IMR-90 (cell line): ENCODE data around the gene RASSF5. TPM values are rescaled to one million over a fixed set of nuclear protein-coding genes. Genes with fewer than 3 reads are reported as not detected.

ENCODE experiments used
- ATAC-seq: fragments of 200-7000 bp; cut with Tn5 transposase; 2 replicates; pipeline ENCODE4 v1.9.1; 2020; ENCODE audit warnings: low read depth, mild to moderate bottlenecking, moderate library complexity
- BruUV-seq: library from RNA; stranded (reverse); fragments of 400-500 nt; replicated peaks from 2 replicates; lab custom pipeline; 2021; lab: Mats Ljungman, UMichigan
- CTCF ChIA-PET: fragments of 300-600 bp; formaldehyde crosslinking; extraction: SDS; loops from one replicate; lab custom pipeline; 2021; ENCODE audit warnings: antibody characterized with exemption; lab: Yijun Ruan, JAX
- POLR2A ChIA-PET: fragments of 300-600 bp; sonication (Branson Sonifier 250); formaldehyde crosslinking; loops from one replicate; lab custom pipeline; 2022; ENCODE audit warnings: antibody characterized with exemption; ENCODE audit not compliant: unreplicated experiment; lab: Charles Lee
- DNase-seq: peaks from one replicate; pipeline ENCODE4 v3.0.0; 2013
- H2AFZ ChIP-seq: replicated peaks from 2 replicates; pipeline ENCODE3; 2013; ENCODE audit warnings: low read length, mild to moderate bottlenecking; ENCODE audit not compliant: poor library complexity
- H2AK5ac ChIP-seq: 2 replicates; pipeline ENCODE4 v1.6.1; 2013; ENCODE audit warnings: low read depth, low read length, inconsistent platforms
- H2AK9ac ChIP-seq: replicated peaks from 2 replicates; pipeline ENCODE3; 2013; ENCODE audit warnings: mild to moderate bottlenecking, low read depth, low read length, moderate library complexity; ENCODE audit not compliant: poor library complexity
- H2BK120ac ChIP-seq: 2 replicates; pipeline ENCODE4 v1.6.1; 2013; ENCODE audit warnings: low read depth, low read length, inconsistent platforms
- H2BK15ac ChIP-seq: 3 replicates; pipeline ENCODE4 v1.6.1; 2013; ENCODE audit warnings: low read depth, low read length, inconsistent platforms
- H2BK20ac ChIP-seq: 2 replicates; pipeline ENCODE4 v1.6.1; 2013; ENCODE audit warnings: low read depth, mild to moderate bottlenecking, inconsistent platforms, low read length, moderate library complexity
- H2BK5ac ChIP-seq: 2 replicates; pipeline ENCODE4 v1.6.1; 2013; ENCODE audit warnings: mild to moderate bottlenecking, low read depth, low read length, inconsistent platforms; ENCODE audit not compliant: poor library complexity, severe bottlenecking
- H3K14ac ChIP-seq: replicated peaks from 2 replicates; pipeline ENCODE4 v1.6.1; 2013; ENCODE audit warnings: low read depth, low read length, inconsistent platforms
- H3K18ac ChIP-seq: 2 replicates; pipeline ENCODE4 v1.6.1; 2013; ENCODE audit warnings: low read depth, low read length, control low read depth
- H3K23ac ChIP-seq: 2 replicates; pipeline ENCODE4 v1.6.1; 2013; ENCODE audit warnings: low read depth, low read length, inconsistent platforms
- H3K27ac ChIP-seq: 2 replicates; pipeline ENCODE4 v1.5.1; 2013; ENCODE audit warnings: mild to moderate bottlenecking, control low read depth, low read length; ENCODE audit not compliant: insufficient read depth
- H3K27me3 ChIP-seq: 2 replicates; pipeline ENCODE4 v1.6.1; 2013; ENCODE audit warnings: low read length; ENCODE audit not compliant: control insufficient read depth, insufficient read depth
- H3K36me3 ChIP-seq: 2 replicates; pipeline ENCODE4 v1.6.1; 2013; ENCODE audit warnings: low read length, mixed read lengths; ENCODE audit not compliant: control insufficient read depth, insufficient read depth
- H3K4ac ChIP-seq: 2 replicates; pipeline ENCODE4 v1.6.1; 2013; ENCODE audit warnings: low read depth, low read length, inconsistent platforms
- H3K4me1 ChIP-seq: 2 replicates; pipeline ENCODE4 v1.6.1; 2013; ENCODE audit warnings: low read length, mixed read lengths; ENCODE audit not compliant: control insufficient read depth, insufficient read depth
- H3K4me2 ChIP-seq: 2 replicates; pipeline ENCODE4 v1.6.1; 2013; ENCODE audit warnings: low read depth, mild to moderate bottlenecking, control low read depth, low read length, moderate library complexity
- H3K4me3 ChIP-seq: 2 replicates; pipeline ENCODE4 v1.5.1; 2013; ENCODE audit warnings: low read depth, mild to moderate bottlenecking, control low read depth, low read length, moderate library complexity; ENCODE audit not compliant: insufficient read depth
- H3K56ac ChIP-seq: 2 replicates; pipeline ENCODE4 v1.6.1; 2013; ENCODE audit warnings: low read length, inconsistent platforms; ENCODE audit not compliant: insufficient read depth; ENCODE audit errors: extremely low read depth
- H3K79me1 ChIP-seq, 2 experiments: 2 replicates each; pipeline ENCODE4 v1.6.1; 2013; ENCODE audit warnings: low read length in 2 of 2, inconsistent platforms in 1 of 2, low read depth in 1 of 2
- H3K9ac ChIP-seq: 2 replicates; pipeline ENCODE4 v1.6.1; 2013; ENCODE audit warnings: low read depth, low read length, control low read depth
- H3K9me1 ChIP-seq: 2 replicates; pipeline ENCODE4 v1.6.1; 2013; ENCODE audit warnings: low read length, inconsistent platforms; ENCODE audit not compliant: insufficient read depth
- H3K9me3 ChIP-seq: 2 replicates; pipeline ENCODE4 v1.6.1; 2013; ENCODE audit warnings: low read length; ENCODE audit not compliant: control insufficient read depth, insufficient read depth
- H4K20me1 ChIP-seq: 2 replicates; pipeline ENCODE4 v1.6.1; 2013; ENCODE audit warnings: low read length, inconsistent platforms; ENCODE audit not compliant: insufficient read depth
- H4K5ac ChIP-seq: 2 replicates; pipeline ENCODE4 v1.6.1; 2013; ENCODE audit warnings: mild to moderate bottlenecking, low read depth, low read length, control low read depth
- H4K8ac ChIP-seq, 2 experiments: 2 replicates each; pipeline ENCODE4 v1.6.1; 2013; ENCODE audit warnings: low read depth in 2 of 2, low read length in 2 of 2, control low read depth in 1 of 2, inconsistent platforms in 1 of 2
- H4K91ac ChIP-seq: 2 replicates; pipeline ENCODE4 v1.6.1; 2013; ENCODE audit warnings: low read depth, low read length, inconsistent platforms; ENCODE audit not compliant: insufficient read depth
- BHLHE40 ChIP-seq: fragments of 150-350 bp; IDR thresholded peaks from 2 replicates; pipeline ENCODE4 v1.6.1; 2016; ENCODE audit warnings: mild to moderate bottlenecking, low read depth, low read length
- CEBPB ChIP-seq: IDR thresholded peaks from 2 replicates; pipeline ENCODE4 v1.6.1; 2012; ENCODE audit warnings: low read depth, low read length, improper control_type of control experiment
- CHD1 ChIP-seq: IDR thresholded peaks from 2 replicates; pipeline ENCODE4 v1.6.1; 2012; ENCODE audit warnings: low read depth, low read length, improper control_type of control experiment
- CTCF ChIP-seq: conservative IDR thresholded peaks from 2 replicates; pipeline ENCODE4 v1.5.1; 2012; ENCODE audit warnings: mild to moderate bottlenecking, low read depth, low read length, improper control_type of control experiment
- FOS ChIP-seq: fragments of 150-350 bp; IDR thresholded peaks from 2 replicates; pipeline ENCODE4 v1.6.1; 2016; ENCODE audit warnings: low read depth, low read length
- MAFK ChIP-seq: IDR thresholded peaks from 2 replicates; pipeline ENCODE4 v1.6.1; 2012; ENCODE audit warnings: low read depth, low read length, improper control_type of control experiment
- MAZ ChIP-seq: IDR thresholded peaks from 2 replicates; pipeline ENCODE4 v1.6.1; 2012; ENCODE audit warnings: low read depth, mild to moderate bottlenecking, low read length, improper control_type of control experiment, moderate library complexity, borderline replicate concordance
- MXI1 ChIP-seq: IDR thresholded peaks from 2 replicates; pipeline ENCODE4 v1.6.1; 2012; ENCODE audit warnings: low read depth, mild to moderate bottlenecking, low read length, moderate library complexity, borderline replicate concordance
- NFE2L2 ChIP-seq: fragments of 150-350 bp; IDR thresholded peaks from 2 replicates; pipeline ENCODE4 v1.6.1; 2016; ENCODE audit warnings: low read depth, mild to moderate bottlenecking, low read length
- POLR2A ChIP-seq: IDR thresholded peaks from 2 replicates; pipeline ENCODE4 v1.6.1; 2012; ENCODE audit warnings: mild to moderate bottlenecking, low read depth, low read length
- RAD21 ChIP-seq: IDR thresholded peaks from 2 replicates; pipeline ENCODE4 v1.6.1; 2012; ENCODE audit warnings: low read length, improper control_type of control experiment
- RCOR1 ChIP-seq: IDR thresholded peaks from 2 replicates; pipeline ENCODE4 v1.6.1; 2012; ENCODE audit warnings: mild to moderate bottlenecking, low read length, improper control_type of control experiment; ENCODE audit not compliant: insufficient replicate concordance
- RFX5 ChIP-seq: IDR thresholded peaks from 2 replicates; pipeline ENCODE4 v1.8.0; 2012; ENCODE audit warnings: low read depth, mild to moderate bottlenecking, low read length, moderate library complexity
- SMC3 ChIP-seq: fragments of 150-350 bp; IDR thresholded peaks from 2 replicates; pipeline ENCODE4 v1.6.1; 2016; ENCODE audit warnings: low read depth, mild to moderate bottlenecking, antibody characterized with exemption, low read length, moderate library complexity
- USF2 ChIP-seq: fragments of 150-350 bp; IDR thresholded peaks from 2 replicates; pipeline ENCODE4 v1.6.1; 2017; ENCODE audit warnings: mild to moderate bottlenecking, antibody characterized with exemption, low read length, low read depth
- WGBS, 2 experiments: methylation state at CpG; one replicate each; pipeline versions ENCODE4 v1.1.5 to v1.1.7; 2013; ENCODE audit warnings: missing lambda C conversion rate in 2 of 2; ENCODE audit not compliant: insufficient read length in 1 of 2; ENCODE audit errors: extremely low coverage in 2 of 2; 5-methylcytosine and 5-hydroxymethylcytosine counted together
- dilution Hi-C: fragments of 300-500 bp; cut with HindIII; formaldehyde crosslinking; loops from one replicate; pipeline ENCODE4 v1.14.3; 2018; ENCODE audit warnings: low sequenced_read_pairs; ENCODE audit not compliant: unreplicated experiment
- in situ Hi-C: fragments of 300-500 bp; cut with MboI; formaldehyde crosslinking; loops from 3 replicates; pipeline ENCODE4 v1.14.3; 2019; ENCODE audit warnings: low sequenced_read_pairs, inconsistent platforms, mixed read lengths
- intact Hi-C: fragments of 100-400 bp; cut with micrococcal nuclease; formaldehyde crosslinking; loops from 2 replicates; pipeline ENCODE4 v1.10.0; 2022
- polyA plus RNA-seq, 3 experiments: library from polyadenylated mRNA; depleted of rRNA; stranded (reverse); fragments of >200 nt; gene quantifications; 2 replicates each; pipeline ENCODE4 v1.2.3, GENCODE V29; 2012; ENCODE audit warnings: low replicate concordance in 1 of 3
- total RNA-seq: library from RNA; depleted of rRNA; stranded (reverse); fragments of >200 nt; gene quantifications from 2 replicates; pipeline ENCODE4 v1.2.3, GENCODE V29; 2012

RASSF5 gene
- total and polyA plus RNA-seq, 2 of the 4 experiments (the other 2 are of a cell fraction), result 0.18 to 1.1 TPM

- H2AK9ac ChIP-seq, result no peak overlapping the region
- H2BK5ac ChIP-seq, result no peak overlapping the region
- no TSS peak for BruUV-seq
- no peak overlapping the region for H2AFZ ChIP-seq
- H3K4me3 ChIP-seq, result no peak overlapping the region
- no peak overlapping the region for H3K27ac ChIP-seq
- H3K23ac ChIP-seq, result no peak overlapping the region
- in situ Hi-C loops (loop anchor here (5.0 kb wide), 2 partner anchors 33 to 93 kb away; no protein-coding TSS in a partner anchor), intact Hi-C loops (no loop called here), dilution Hi-C loops (no loop called here)
- H3K27me3 ChIP-seq, result no peaks in the 10 kb centered on the region
- H2BK120ac ChIP-seq, result no peak overlapping the region
- no peak overlapping the region for H4K5ac ChIP-seq
- no peak overlapping the region for H2BK20ac ChIP-seq
- H3K4ac ChIP-seq, result no peak overlapping the region
- H2BK15ac ChIP-seq, result no peak overlapping the region
- 86% methylated on average over 5 of the region's 8 CpGs; no CpG with 5 or more reads in 1 of the 2 experiments for WGBS, 2 experiments
- H3K36me3 ChIP-seq, result no peaks in the 10 kb centered on the region; the same call in 1 of the 2 replicates
- H2AK5ac ChIP-seq, result peak overlapping the region; percentile 50; the same call in 1 of the 2 replicates
- H3K4me1 ChIP-seq, result peaks cover 3% of the 10 kb centered on the region; the same call in 1 of the 2 replicates
- ATAC-seq, result no peak
- no peak overlapping the region for H4K8ac ChIP-seq
- CTCF ChIA-PET, result interaction anchor here (0.7 to 1.4 kb wide), 3 partner anchors 24 to 101 kb away, joined by 3 to 4 read pairs (median 3); no protein-coding TSS in a partner anchor
- H4K20me1 ChIP-seq, result no peaks in the 10 kb centered on the region
- no peak overlapping the region for H3K14ac ChIP-seq
- no peak overlapping the region for H4K91ac ChIP-seq
- no peak overlapping the region for H3K56ac ChIP-seq
- no peak overlapping the region for H3K9ac ChIP-seq
- no peaks in the 10 kb centered on the region for H3K9me3 ChIP-seq
- H3K4me2 ChIP-seq, result no peak overlapping the region
- H3K18ac ChIP-seq, result no peak overlapping the region
- no peak for DNase-seq
- H3K79me1 ChIP-seq, result no peaks in the 10 kb centered on the region
- no peaks in the 10 kb centered on the region; the same call in 1 of the 2 replicates for H3K9me1 ChIP-seq
- POLR2A ChIA-PET, result no interaction called here
- no peak for TF ChIP-seq NFE2L2
- no peak for TF ChIP-seq CEBPB
- no peak for TF ChIP-seq SMC3
- TF ChIP-seq CHD1, result no peak
- no peak for TF ChIP-seq BHLHE40
- TF ChIP-seq POLR2A, result no peak
- TF ChIP-seq RCOR1, result no peak
- TF ChIP-seq MAZ, result no peak
- TF ChIP-seq RFX5, result no peak
- TF ChIP-seq RAD21, result no peak
- no peak for TF ChIP-seq MXI1
- TF ChIP-seq USF2, result no peak
- TF ChIP-seq FOS, result no peak
- no peak for TF ChIP-seq MAFK
- no peak for TF ChIP-seq CTCF
Measured at GRCh38 chr1:206580438-206581113, 73.2 kb downstream of the RASSF5 start.
